ENCODE data around the gene LIMCH1. TPM values are rescaled to one million over a fixed set of nuclear protein-coding genes. Genes with fewer than 3 reads are reported as not detected.

The LIMCH1 gene
- total and polyA plus RNA-seq, 7 experiments from 2014 or later = 0.05 to 1.2 TPM; not detected in 5

GRCh38 chr4:41746440-41747229, 208.7 kb downstream of the LIMCH1 start:
- ChIA-PET POLR2A (no interaction called here), CTCF (no interaction called here)
- no peak for DNase-seq
- no peaks in the 10 kb centered on the region for H3K4me1 ChIP-seq (ENCODE audit: control insufficient read depth in 2 of 2, insufficient read depth in 2 of 2, low read length in 2 of 2)
- H3K27ac ChIP-seq (ENCODE audit: low read depth, low read length) = no peak overlapping the region
- H3K27me3 ChIP-seq (ENCODE audit: control insufficient read depth in 2 of 2, insufficient read depth in 2 of 2, low read length in 2 of 2) = peaks cover 0 to 11% of the 10 kb centered on the region in 2 donors
- no peak for ATAC-seq
- intact Hi-C loops (cut with micrococcal nuclease) = loop anchor here in 1 of 2 donors (5.0 kb wide), 1 partner anchor 651 kb away; the partner anchor contains the start of gene SHISA3
- Mint-ChIP-seq H3K27me3 (peaks cover 68 to 83% (median 76%) of the 10 kb centered on the region in 5 donors), H3K4me3 (no peak overlapping the region), H3K36me3 (peaks cover 0 to 8% (median 0%) of the 10 kb centered on the region in 5 donors), H3K9me3 (peaks cover 0 to 15% (median 4%) of the 10 kb centered on the region in 11 donors), H3K27ac (no peak overlapping the region), H3K4me1 (peaks cover 0 to 11% (median 6%) of the 10 kb centered on the region in 7 donors)
- H3K9me3 ChIP-seq (ENCODE audit: control insufficient read depth in 2 of 3, low read length in 3 of 3) = no peaks in the 10 kb centered on the region
- H3K4me3 ChIP-seq (ENCODE audit: low read length) = no peak overlapping the region
- H3K36me3 ChIP-seq (ENCODE audit: control insufficient read depth in 2 of 3, insufficient read depth in 3 of 3, low read length in 3 of 3) = no peaks in the 10 kb centered on the region

DNA sequence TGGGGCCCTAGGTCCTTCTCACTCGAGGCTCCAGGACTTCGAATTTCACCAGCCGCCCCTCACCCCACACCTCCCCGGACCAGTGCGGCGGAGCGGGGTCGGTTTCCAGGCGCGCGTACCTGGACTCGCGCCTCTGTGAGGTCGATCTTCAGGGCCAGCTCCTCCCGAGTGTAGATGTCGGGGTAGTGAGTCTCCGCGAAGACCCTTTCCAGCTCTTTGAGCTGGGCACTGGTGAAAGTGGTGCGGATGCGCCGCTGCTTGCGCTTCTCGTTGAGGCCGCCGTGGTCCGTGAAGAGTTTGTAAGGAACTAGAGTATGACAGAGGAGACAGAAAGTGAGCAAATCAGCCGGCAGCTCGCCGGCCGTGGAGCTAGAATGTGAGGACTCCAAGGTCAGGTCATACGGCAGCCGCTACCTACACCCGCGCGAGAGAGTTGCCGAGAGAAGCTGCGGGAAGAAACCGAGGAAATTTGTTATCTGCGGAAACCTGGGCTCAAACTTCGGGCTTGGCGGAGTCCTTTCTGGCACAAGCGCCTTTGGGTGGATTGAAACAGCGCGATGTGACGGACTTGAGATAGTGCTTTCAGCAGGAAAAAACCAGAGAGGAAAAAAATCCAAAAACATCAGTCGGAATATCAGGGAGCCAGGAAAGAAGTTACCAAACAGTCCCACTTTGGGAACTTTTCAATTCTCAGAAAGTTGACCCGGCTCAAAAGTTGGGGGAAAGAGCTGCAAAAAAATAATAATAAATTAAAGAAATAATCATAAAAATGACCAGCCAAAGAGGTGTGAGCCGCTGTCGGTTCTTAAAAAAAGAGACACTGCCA, 209.5 kb downstream of the LIMCH1 start:
- peaks cover 0 to 11% (median 6%) of the 10 kb centered on the region in 7 donors for H3K4me1 Mint-ChIP-seq
- DNase-seq (no peak), ATAC-seq (no peak)
- CTCF ChIA-PET = no interaction called here
- Histone ChIP-seq H3K36me3 (ENCODE audit: control insufficient read depth in 2 of 3, insufficient read depth in 3 of 3, low read length in 3 of 3) (no peaks in the 10 kb centered on the region), H3K9me3 (ENCODE audit: control insufficient read depth in 2 of 3, low read length in 3 of 3) (no peaks in the 10 kb centered on the region), H3K27ac (ENCODE audit: low read depth, low read length) (no peak overlapping the region), H3K4me1 (ENCODE audit: control insufficient read depth in 2 of 2, insufficient read depth in 2 of 2, low read length in 2 of 2) (no peaks in the 10 kb centered on the region), H3K27me3 (ENCODE audit: control insufficient read depth in 2 of 2, insufficient read depth in 2 of 2, low read length in 2 of 2) (peaks cover 0 to 12% of the 10 kb centered on the region in 2 donors), H3K4me3 (ENCODE audit: low read length) (no peak overlapping the region)
- intact Hi-C loops (cut with micrococcal nuclease) = loop anchor here in 1 of 2 donors (2.0 to 5.0 kb wide), 2 partner anchors 131 to 650 kb away; partner anchors contain the start of gene SHISA3
- no peak overlapping the region for H3K4me3 Mint-ChIP-seq
- peaks cover 72 to 84% (median 83%) of the 10 kb centered on the region in 5 donors for H3K27me3 Mint-ChIP-seq
- POLR2A ChIA-PET = no interaction called here
- H3K9me3 Mint-ChIP-seq = peaks cover 0 to 15% (median 4%) of the 10 kb centered on the region in 11 donors
- no peak overlapping the region for H3K27ac Mint-ChIP-seq
- H3K36me3 Mint-ChIP-seq = peaks cover 0 to 13% (median 0%) of the 10 kb centered on the region in 5 donors

DNA sequence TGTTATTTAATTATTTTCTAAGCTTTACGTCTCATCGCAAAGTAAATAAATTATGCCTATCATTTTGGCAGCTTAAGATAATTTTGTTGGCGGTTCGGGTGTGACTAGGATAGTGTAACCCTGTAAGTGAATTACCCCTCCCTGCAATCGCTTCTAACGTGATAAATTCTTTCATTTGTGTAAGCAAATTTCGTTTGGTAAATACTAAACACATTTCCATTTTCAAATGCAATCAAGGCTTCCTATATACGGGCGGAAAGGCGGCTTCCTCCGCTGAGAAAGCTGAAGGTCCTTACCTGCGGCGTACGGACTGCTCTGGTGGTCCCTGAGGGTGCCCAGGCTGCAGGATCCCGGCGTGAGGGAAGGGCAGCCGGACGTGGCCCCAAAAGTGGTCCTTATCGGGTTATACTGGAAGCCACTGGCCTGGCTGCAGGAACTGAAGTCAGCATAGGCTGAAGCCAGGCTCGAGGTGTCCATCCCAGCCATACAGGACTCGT, 210.2 kb downstream of the LIMCH1 start:
- no peak overlapping the region for H3K4me3 ChIP-seq (ENCODE audit: low read length)
- no peak overlapping the region for H3K4me3 Mint-ChIP-seq
- H3K27ac ChIP-seq (ENCODE audit: low read depth, low read length) = no peak overlapping the region
- CTCF ChIA-PET = no interaction called here
- POLR2A ChIA-PET = no interaction called here
- H3K4me1 ChIP-seq (ENCODE audit: control insufficient read depth in 2 of 2, insufficient read depth in 2 of 2, low read length in 2 of 2) = no peaks in the 10 kb centered on the region
- H3K9me3 ChIP-seq (ENCODE audit: control insufficient read depth in 2 of 3, low read length in 3 of 3) = no peaks in the 10 kb centered on the region
- H3K4me1 Mint-ChIP-seq = peaks cover 0 to 11% (median 6%) of the 10 kb centered on the region in 7 donors
- no peak for DNase-seq
- H3K36me3 ChIP-seq (ENCODE audit: control insufficient read depth in 2 of 3, insufficient read depth in 3 of 3, low read length in 3 of 3) = no peaks in the 10 kb centered on the region
- peaks cover 77 to 91% (median 82%) of the 10 kb centered on the region in 5 donors for H3K27me3 Mint-ChIP-seq
- H3K9me3 Mint-ChIP-seq = peaks cover 0 to 15% (median 4%) of the 10 kb centered on the region in 11 donors
- ATAC-seq = no peak
- intact Hi-C loops (cut with micrococcal nuclease) = loop anchor here in 1 of 2 donors (2.0 to 5.0 kb wide), 2 partner anchors 131 to 649 kb away; partner anchors contain the start of gene SHISA3
- no peak overlapping the region for H3K27ac Mint-ChIP-seq
- peaks cover 5 to 15% of the 10 kb centered on the region in 2 donors for H3K27me3 ChIP-seq (ENCODE audit: control insufficient read depth in 2 of 2, insufficient read depth in 2 of 2, low read length in 2 of 2)
- peaks cover 0 to 13% (median 0%) of the 10 kb centered on the region in 5 donors for H3K36me3 Mint-ChIP-seq

DNA sequence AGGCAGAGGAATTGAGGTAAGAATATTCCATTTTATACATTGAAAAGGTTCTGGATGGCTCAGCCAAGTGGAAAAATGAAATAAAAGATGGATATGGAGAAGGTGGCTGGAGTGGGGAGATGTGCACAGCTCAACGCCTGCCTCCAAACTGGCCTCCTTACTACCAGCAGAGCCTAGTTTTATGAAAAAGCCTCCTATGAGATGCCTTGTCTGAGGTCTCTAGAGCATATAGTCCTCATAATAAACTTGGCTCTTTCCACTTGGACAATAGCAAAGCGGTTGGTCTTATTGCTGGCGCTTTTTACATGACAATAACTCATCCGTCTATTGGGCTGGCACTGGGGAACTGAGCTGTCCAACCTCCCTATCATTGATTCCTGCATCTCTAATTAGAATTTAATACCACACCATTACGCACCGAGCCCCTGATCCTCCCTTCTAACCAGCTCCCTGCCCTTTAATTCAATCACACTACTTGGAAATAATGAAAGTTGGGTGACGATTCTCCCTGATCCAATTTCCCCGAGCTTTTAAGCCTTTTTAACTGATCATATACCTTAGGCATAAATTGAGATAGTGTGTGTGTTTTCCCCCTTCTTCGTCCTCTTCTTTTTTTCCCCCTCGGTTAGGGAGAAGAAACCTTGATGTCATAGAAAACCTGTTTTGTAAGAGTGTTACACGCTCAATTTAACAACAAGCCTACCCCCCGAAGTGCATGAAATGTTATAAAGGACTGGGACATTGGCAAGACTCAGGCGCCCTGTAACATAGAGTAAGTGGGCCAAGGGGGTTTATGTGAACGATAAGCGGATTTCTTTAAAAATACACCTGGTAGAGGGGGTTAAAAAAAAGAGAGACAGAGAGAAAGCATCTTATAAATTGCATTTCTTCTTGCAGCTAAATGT, 210.9 kb downstream of the LIMCH1 start, which contains the start of gene PHOX2B:
TSS of gene PHOX2B (minus strand) at position 155 of the 905 bp plus-strand sequence. CDS start at position 40, 115 bp downstream.
- H3K4me3 ChIP-seq (ENCODE audit: low read length) = no peak within 1 kb of the TSS
- H3K36me3 Mint-ChIP-seq = peaks cover 0 to 13% (median 0%) of the 10 kb centered on the region in 5 donors
- no peak for DNase-seq
- no peaks in the 10 kb centered on the region for H3K36me3 ChIP-seq (ENCODE audit: control insufficient read depth in 2 of 3, insufficient read depth in 3 of 3, low read length in 3 of 3)
- peaks cover 0 to 15% (median 4%) of the 10 kb centered on the region in 11 donors for H3K9me3 Mint-ChIP-seq
- peaks cover 82 to 92% (median 84%) of the 10 kb centered on the region in 5 donors for H3K27me3 Mint-ChIP-seq
- ChIA-PET POLR2A (no interaction called here), CTCF (no interaction called here)
- no peak within 1 kb of the TSS for H3K27ac ChIP-seq (ENCODE audit: low read depth, low read length)
- no peak within 1 kb of the TSS for H3K27ac Mint-ChIP-seq
- peaks cover 0 to 11% (median 6%) of the 10 kb centered on the region in 7 donors for H3K4me1 Mint-ChIP-seq
- no peak within 1 kb of the TSS for H3K4me3 Mint-ChIP-seq
- no peaks in the 10 kb centered on the region for H3K4me1 ChIP-seq (ENCODE audit: control insufficient read depth in 2 of 2, insufficient read depth in 2 of 2, low read length in 2 of 2)
- no peak for ATAC-seq
- peaks cover 5 to 15% of the 10 kb centered on the region in 2 donors for H3K27me3 ChIP-seq (ENCODE audit: control insufficient read depth in 2 of 2, insufficient read depth in 2 of 2, low read length in 2 of 2)
- intact Hi-C loops (cut with micrococcal nuclease) = loop anchor here in 1 of 2 donors (2.0 to 5.0 kb wide), 2 partner anchors 130 to 648 kb away; partner anchors contain the start of gene SHISA3
- H3K9me3 ChIP-seq (ENCODE audit: control insufficient read depth in 2 of 3, low read length in 3 of 3) = no peaks in the 10 kb centered on the region

- H3K9me3 Mint-ChIP-seq = peaks cover 0 to 9% (median 1%) of the 10 kb centered on the region in 11 donors
- ATAC-seq = no peak
- CTCF ChIA-PET = no interaction called here
- no peaks in the 10 kb centered on the region for H3K4me1 ChIP-seq (ENCODE audit: control insufficient read depth in 2 of 2, insufficient read depth in 2 of 2, low read length in 2 of 2)
- H3K27me3 ChIP-seq (ENCODE audit: control insufficient read depth in 2 of 2, insufficient read depth in 2 of 2, low read length in 2 of 2) = peaks cover 5 to 12% of the 10 kb centered on the region in 2 donors
- intact Hi-C loops (cut with micrococcal nuclease) = loop anchor here in 1 of 2 donors (2.0 to 5.0 kb wide), 2 partner anchors 129 to 648 kb away; partner anchors contain the start of gene SHISA3
- DNase-seq = no peak
- no peak overlapping the region for H3K4me3 ChIP-seq (ENCODE audit: low read length)
- POLR2A ChIA-PET = no interaction called here
- peaks cover 0 to 6% (median under 1%) of the 10 kb centered on the region in 7 donors for H3K4me1 Mint-ChIP-seq
- H3K27ac Mint-ChIP-seq = no peak overlapping the region
- no peak overlapping the region for H3K4me3 Mint-ChIP-seq
- peaks cover 0 to 7% (median 0%) of the 10 kb centered on the region in 5 donors for H3K36me3 Mint-ChIP-seq
- no peaks in the 10 kb centered on the region for H3K36me3 ChIP-seq (ENCODE audit: control insufficient read depth in 2 of 3, insufficient read depth in 3 of 3, low read length in 3 of 3)
- no peak overlapping the region for H3K27ac ChIP-seq (ENCODE audit: low read depth, low read length)
- H3K27me3 Mint-ChIP-seq = peaks cover 76 to 89% (median 81%) of the 10 kb centered on the region in 5 donors
- no peaks in the 10 kb centered on the region for H3K9me3 ChIP-seq (ENCODE audit: control insufficient read depth in 2 of 3, low read length in 3 of 3)
Measured at GRCh38 chr4:41749631-41750039, 211.7 kb downstream of the LIMCH1 start.

All from naive thymus-derived CD4-positive, alpha-beta T cell (primary cell).